Subcutaneous adipose tissue (tissue), 4 donors: Measurements from ENCODE around the gene SAMD13. TPM values are rescaled to one million over a fixed set of nuclear protein-coding genes. Genes with fewer than 3 reads are reported as not detected.

ENCODE experiments used
- CTCF ChIP-seq: fragments of 450-650 bp; IDR thresholded peaks from one replicate; pipeline ENCODE4 v1.5.1; 2016; ENCODE audit warnings: low read depth, mild to moderate bottlenecking, control low read depth, antibody characterized with exemption, moderate library complexity
- total RNA-seq, 4 donors: library from RNA; depleted of rRNA; stranded (reverse); fragments of >200 nt; gene quantifications; one replicate each; pipeline ENCODE4 v1.1.0, GENCODE V29; 2016

Gene SAMD13
- total RNA-seq, 4 donors from 2014 or later: 0.98 to 4.6 (median 1.2) TPM

DNA sequence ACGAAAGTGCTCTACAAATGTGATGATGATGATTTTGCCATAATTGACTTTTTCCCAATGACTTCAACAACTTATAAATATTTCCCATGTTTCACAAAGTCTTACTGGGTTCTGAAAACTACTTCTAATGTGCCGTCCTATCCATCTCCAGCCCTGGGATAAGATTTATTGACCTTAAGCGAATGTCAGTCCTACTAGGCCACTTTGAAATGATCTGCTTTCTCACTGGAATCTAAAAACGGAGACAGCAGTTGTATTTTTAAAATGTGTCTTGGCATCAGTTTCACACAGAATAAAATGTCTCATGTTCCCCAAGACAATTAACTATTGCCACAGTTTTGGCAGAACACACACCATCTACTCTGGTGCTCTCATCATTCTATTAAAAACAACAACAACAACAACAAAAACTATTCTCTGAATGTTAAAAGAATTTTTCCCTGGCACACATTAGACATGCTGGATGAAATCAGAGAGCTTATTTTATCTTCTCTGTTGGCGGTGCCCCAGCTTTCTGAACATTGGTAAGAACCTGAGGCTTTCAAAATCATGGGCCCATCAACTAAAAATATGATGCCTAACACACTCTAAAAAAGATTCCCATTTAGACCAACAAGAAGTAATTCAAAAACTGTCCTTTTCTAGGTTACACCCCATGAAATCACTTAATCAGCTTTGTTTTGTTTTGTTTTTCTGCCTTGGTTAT lies 73.6 kb downstream of the SAMD13 start:
- no peak for TF ChIP-seq CTCF

GRCh38 chr1:84376000-84376910 lies 74.7 kb downstream of the SAMD13 start:
- TF ChIP-seq CTCF: no peak

- no peak for TF ChIP-seq CTCF
These were observed 76.1 kb downstream of the SAMD13 start for GRCh38 chr1:84377480-84378095.

DNA sequence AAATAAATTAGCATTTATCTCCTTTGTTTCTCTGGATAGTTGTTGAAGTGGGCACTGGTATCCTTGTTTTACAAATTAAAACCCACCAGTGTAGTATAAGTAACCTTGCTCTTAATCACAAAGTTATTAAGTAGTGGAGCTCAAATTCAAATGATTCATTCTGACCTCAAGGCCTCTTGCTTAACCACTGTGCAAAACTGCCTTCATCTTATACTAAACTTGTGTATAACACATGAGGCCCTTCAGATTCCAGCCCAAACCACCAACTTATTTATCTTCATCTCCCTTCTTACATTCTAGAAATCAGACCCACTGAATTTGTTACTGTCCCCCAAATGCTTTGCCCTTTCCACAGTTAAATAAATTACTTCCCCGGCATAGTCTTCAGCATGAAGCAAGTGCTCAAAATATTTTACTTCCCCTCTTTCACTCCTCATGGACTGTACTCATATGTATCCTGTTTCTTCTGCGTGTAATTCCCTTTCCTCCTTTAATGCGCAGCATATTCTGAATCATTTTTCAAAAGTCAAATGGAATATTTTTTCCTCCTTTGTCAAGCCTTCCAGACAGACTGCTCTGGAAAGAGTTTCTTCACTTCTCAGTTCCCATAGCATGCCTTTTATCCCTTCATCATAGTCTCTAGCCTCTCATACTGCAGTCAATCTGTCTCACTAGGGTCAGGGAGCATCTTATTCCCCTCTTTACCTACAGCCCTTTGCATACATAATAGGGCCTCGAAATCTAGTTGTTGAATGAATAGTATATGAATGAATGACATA lies 77.8 kb downstream of the SAMD13 start:
- TF ChIP-seq CTCF: no peak

- TF ChIP-seq CTCF: no peak
These were observed 78.3 kb downstream of the SAMD13 start for GRCh38 chr1:84379917-84380180.

GRCh38 chr1:84382127-84382526 lies 80.6 kb downstream of the SAMD13 start:
- no peak for TF ChIP-seq CTCF
